HUES6 (cell line): ENCODE results near the gene LSR.
"Not testable (repeated sequence)": the region's sequence is repeated elsewhere in the genome, so short reads cannot be mapped to it uniquely, and the experiment has no call there.

ENCODE experiments used
- H3K27ac ChIP-seq: 2 replicates; pipeline ENCODE4 v1.7.0; 2013; ENCODE audit warnings: low read depth, mild to moderate bottlenecking, low read length, inconsistent platforms
- H3K27me3 ChIP-seq: 2 replicates; pipeline ENCODE4 v1.6.1; 2013; ENCODE audit warnings: low read length; ENCODE audit not compliant: control insufficient read depth, insufficient read depth
- H3K36me3 ChIP-seq: 2 replicates; pipeline ENCODE4 v1.6.1; 2013; ENCODE audit warnings: low read length; ENCODE audit not compliant: control insufficient read depth, insufficient read depth
- H3K4me1 ChIP-seq: 2 replicates; pipeline ENCODE4 v1.6.1; 2013; ENCODE audit warnings: low read length; ENCODE audit not compliant: control insufficient read depth, insufficient read depth
- H3K4me3 ChIP-seq: 2 replicates; pipeline ENCODE4 v1.5.1; 2013; ENCODE audit warnings: low read depth, low read length
- H3K9ac ChIP-seq: one replicate; pipeline ENCODE4 v1.6.1; 2013; ENCODE audit warnings: mild to moderate bottlenecking, low read length
- H3K9me3 ChIP-seq: 2 replicates; pipeline ENCODE4 v1.6.1; 2013; ENCODE audit warnings: low read depth, low read length; ENCODE audit not compliant: control insufficient read depth, insufficient read depth

LSR gene

DNA sequence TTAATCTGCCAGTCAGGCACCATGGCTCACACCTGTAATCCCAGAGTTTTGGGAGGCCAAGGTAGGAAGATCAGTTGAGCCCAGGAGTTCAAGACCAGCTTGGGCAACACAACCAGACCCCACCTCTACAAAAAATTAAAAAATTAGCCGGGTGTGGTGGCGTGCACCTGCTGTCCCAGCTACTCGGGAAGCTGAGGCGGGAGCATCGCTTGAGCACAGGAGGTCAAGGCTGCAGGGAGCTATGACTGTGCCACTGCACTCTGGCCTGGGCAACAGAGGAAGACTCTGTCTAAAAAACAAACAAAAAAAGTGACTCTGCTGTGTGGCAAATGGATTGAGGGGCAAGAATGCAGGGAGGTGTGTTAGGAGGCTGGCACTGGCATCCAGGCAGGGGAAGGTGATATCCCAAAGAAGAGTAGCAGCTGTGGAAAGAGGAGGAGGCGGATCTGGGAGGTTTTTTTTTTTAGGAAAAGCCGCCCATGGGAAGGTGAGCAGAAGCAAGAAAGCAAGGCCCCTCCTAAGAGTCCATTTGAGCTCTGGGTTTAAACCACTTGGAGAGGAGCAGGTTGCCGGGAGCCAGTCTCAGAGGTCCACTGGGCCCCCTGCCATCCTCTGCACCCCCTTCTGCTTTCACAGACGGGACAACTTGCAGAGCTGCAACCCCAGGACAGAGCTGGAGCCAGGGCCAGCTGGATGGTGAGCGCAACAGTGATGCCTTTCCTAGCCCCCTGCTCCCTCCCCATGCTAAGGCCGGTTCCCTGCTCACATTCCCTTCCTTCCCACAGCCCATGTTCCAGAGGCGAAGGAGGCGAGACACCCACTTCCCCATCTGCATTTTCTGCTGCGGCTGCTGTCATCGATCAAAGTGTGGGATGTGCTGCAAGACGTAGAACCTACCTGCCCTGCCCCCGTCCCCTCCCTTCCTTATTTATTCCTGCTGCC is 35.6 kb downstream of the LSR start:
- Histone ChIP-seq H3K4me1 (peaks cover 8% of the 10 kb centered on the region), H3K9ac (no peak overlapping the region), H3K9me3 (no peaks in the 10 kb centered on the region), H3K27ac (no peak overlapping the region), H3K36me3 (0 out of 2 replicates have a peak, but pooled peaks cover 3% of the 10 kb centered on the region), H3K4me3 (peak overlapping the region; percentile 31), H3K27me3 (no peaks in the 10 kb centered on the region; the same call in 1 of the 2 replicates)

DNA sequence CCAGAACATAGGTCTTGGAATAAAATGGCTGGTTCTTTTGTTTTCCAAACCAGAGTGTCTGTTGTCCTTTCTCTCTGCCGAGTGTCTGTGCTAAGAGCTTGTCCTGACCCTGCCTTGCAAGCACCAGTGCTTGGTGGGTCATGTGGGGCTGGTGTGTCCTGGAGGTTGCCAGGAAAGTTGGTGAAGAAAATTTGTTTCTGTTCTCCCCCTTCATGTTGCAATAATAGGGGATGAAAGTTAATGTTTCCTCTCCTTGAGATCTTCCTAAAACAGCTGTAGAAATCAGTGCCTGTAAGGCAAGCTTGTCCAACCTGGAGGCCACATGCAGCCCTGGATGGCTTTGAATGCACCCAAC is 36.3 kb downstream of the LSR start:
- H3K27me3 ChIP-seq: no peaks in the 10 kb centered on the region; the same call in 1 of the 2 replicates
- H3K4me1 ChIP-seq: peaks cover 8% of the 10 kb centered on the region
- H3K9me3 ChIP-seq: no peaks in the 10 kb centered on the region
- H3K27ac ChIP-seq: no peak overlapping the region
- no peak overlapping the region for H3K4me3 ChIP-seq
- no peaks in the 10 kb centered on the region for H3K36me3 ChIP-seq
- no peak overlapping the region for H3K9ac ChIP-seq

DNA sequence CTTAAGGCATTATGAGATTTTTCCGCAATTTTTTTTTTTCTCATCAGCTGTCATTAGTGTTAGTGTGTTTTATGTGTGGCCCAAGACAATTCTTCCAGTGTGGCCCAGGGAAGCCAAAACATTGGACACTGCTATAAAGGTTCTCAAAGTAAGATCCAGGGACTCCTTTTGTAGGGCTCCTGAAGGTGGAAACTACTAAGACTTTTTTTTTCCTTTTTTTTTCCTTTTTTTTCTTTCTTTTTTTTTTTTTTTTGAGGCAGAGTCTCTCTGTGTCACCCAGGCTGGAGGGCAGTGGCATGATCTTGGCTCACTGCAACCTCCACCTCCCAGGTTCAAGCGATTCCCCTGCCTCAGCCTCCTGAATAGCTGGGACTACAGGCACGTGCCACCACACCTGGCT is 36.7 kb downstream of the LSR start:
- H3K27ac ChIP-seq, H3K36me3 ChIP-seq, H3K27me3 ChIP-seq, H3K9me3 ChIP-seq, H3K9ac ChIP-seq, H3K4me3 ChIP-seq: not testable (repeated sequence)
- H3K4me1 ChIP-seq: peaks cover 11% of the 10 kb centered on the region

DNA sequence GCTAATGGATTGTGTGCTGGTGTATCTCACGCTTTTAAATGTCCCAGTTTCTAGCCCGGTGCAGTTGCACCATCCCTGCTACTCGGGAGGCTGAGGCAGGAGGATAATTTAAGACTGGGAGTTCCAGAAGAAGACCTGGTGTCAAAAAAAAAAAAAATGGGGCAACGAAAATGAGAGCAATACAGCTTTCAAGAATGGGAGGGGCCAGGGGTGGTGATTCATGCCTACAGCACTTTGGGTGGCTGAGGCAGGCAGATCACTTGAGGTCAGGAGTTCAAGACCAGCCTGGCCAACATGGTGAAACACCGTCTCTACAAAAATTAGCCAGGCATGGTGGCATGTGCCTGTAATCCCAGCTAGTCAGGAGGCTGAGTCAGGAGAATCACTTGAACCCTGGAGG is 37.3 kb downstream of the LSR start:
- not testable (repeated sequence) for H3K36me3 ChIP-seq, H3K9ac ChIP-seq, H3K27me3 ChIP-seq, H3K27ac ChIP-seq, H3K9me3 ChIP-seq, H3K4me3 ChIP-seq
- peaks cover 14% of the 10 kb centered on the region for H3K4me1 ChIP-seq

DNA sequence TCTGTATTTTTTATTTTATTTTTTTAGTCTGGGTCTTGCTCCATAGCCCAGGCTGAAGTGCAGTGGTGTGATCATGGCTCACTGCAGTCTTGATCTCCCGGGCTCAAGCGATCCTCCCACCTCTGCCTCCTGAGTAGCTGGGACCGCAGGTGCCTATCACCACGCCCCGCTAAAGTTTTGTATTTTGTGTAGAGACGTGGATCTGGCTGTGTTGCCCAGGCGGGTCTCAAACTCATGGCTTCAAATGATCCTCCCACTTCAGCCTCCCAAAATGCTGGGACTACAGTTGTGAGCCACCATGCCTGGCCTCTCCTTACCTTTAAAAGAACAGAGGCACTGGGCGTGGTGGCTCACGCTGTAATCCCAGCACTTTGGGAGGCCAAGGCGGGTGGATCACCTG is 38.9 kb downstream of the LSR start:
- H3K4me3 ChIP-seq: no peak overlapping the region

DNA sequence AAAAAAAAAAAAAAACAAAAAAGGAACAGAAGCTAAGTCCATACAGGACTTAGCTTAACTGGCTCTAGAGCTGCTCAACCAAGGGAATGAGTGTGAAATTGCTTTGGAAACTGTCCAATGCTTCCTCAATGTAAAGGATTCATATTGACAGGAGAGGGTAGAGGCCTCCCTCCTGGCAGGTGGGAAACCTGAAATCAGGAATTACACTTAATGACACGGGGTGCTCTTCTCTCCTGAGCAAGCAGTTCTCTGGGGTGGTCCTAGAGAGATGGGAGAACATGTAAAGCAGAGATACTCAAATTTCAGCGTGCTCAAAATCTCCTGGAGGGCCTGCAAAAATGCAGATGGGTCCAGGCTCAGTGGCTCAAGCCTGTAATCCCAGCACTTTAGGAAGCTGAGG is 39.5 kb downstream of the LSR start:
- Histone ChIP-seq H3K27me3 (no peaks in the 10 kb centered on the region; the same call in 1 of the 2 replicates), H3K36me3 (no peaks in the 10 kb centered on the region), H3K9ac (no peak overlapping the region), H3K4me3 (no peak overlapping the region), H3K4me1 (peaks cover 19% of the 10 kb centered on the region), H3K9me3 (no peaks in the 10 kb centered on the region), H3K27ac (no peak overlapping the region)

More for the DNA sequence above, 38.9 kb downstream of the LSR start:
- Histone ChIP-seq H3K27me3 (no peaks in the 10 kb centered on the region; the same call in 1 of the 2 replicates), H3K4me1 (peaks cover 15% of the 10 kb centered on the region), H3K36me3 (no peaks in the 10 kb centered on the region), H3K27ac (no peak overlapping the region), H3K9ac (no peak overlapping the region), H3K9me3 (no peaks in the 10 kb centered on the region)

DNA sequence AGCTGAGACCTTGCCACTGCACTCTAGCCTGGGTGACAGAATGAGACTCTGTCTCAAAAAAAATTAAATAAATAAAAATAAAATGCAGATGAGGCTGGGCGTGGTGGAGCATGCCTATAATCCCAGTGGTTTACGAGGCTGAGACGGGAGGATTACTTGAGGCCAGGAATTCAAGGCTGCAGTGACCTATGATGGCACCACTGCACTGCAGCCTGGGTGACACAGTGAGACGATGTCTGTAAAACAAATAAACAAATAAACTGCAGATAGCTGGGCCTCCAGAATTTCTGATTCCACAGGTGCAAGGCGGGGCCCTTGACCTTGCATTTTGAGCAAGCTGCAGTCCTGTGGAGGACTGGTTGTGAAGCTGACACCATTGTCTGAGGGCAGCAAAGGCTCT is 40.1 kb downstream of the LSR start:
- H3K9ac ChIP-seq: no peak overlapping the region
- H3K36me3 ChIP-seq: no peaks in the 10 kb centered on the region
- no peaks in the 10 kb centered on the region; the same call in 1 of the 2 replicates for H3K27me3 ChIP-seq
- H3K27ac ChIP-seq: no peak overlapping the region
- no peak overlapping the region for H3K4me3 ChIP-seq
- no peaks in the 10 kb centered on the region for H3K9me3 ChIP-seq
- peaks cover 25% of the 10 kb centered on the region for H3K4me1 ChIP-seq

DNA sequence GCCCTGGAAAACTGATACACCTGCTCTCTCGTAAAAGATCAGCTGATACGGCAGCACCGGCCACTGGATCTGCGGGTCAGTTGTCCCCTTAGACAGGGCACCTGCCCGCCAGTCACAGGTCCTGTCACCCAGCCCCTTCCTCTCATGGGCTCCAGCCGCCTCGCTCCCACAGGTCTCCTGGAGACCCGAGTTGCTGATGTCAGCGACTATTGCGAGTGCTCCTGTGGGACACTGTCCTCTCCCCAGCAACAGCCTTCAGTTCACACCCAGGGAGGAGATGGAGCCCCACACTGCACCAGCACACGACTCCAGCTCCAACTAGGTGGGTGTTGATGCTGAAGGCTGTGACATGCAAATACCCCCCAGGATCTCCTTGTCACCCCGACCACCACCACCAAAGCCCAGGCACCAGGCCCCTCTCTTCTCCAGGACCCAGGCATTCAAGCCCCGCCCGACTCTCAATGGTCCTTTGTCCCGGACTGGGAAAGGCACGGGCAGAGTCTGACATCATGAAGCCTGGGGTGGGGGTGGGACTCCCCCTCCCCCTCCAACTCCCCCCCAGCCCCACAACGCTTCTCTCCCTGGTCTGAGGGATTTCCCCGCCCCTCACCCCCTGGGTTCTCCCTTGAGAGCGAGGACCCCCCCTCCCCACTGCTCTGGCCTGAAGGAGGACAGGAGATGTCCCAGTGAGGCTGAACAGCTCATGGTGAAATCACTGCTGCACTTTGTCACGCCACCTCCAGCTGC is 41.8 kb downstream of the LSR start:
- no peak overlapping the region for H3K9ac ChIP-seq
- H3K36me3 ChIP-seq: no peaks in the 10 kb centered on the region
- no peak overlapping the region for H3K27ac ChIP-seq
- H3K4me3 ChIP-seq: no peak overlapping the region
- H3K4me1 ChIP-seq: peaks cover 21% of the 10 kb centered on the region
- H3K27me3 ChIP-seq: no peaks in the 10 kb centered on the region; the same call in 1 of the 2 replicates
- no peaks in the 10 kb centered on the region for H3K9me3 ChIP-seq

DNA sequence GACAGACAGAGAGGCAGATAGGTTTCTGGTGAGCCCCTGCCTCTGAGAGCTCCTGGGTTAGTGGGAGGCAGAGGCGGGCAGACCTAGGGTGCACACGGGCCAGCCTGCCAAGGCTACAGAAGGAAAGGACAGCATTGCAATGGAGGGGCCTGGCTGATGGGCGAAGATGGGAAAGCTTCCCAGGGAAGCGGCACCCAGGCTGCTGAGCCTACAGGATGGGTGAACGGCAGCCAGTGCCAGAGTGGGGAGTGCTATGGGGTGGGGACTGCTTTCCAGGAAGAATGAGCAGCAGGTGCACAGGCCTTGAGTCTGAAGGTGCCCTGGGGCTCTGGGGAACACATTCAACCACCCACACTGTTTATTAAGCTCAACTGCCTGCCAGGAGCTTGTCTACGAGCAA is 42.5 kb downstream of the LSR start:
- Histone ChIP-seq H3K27me3 (no peaks in the 10 kb centered on the region; the same call in 1 of the 2 replicates), H3K4me3 (no peak overlapping the region), H3K9me3 (no peaks in the 10 kb centered on the region), H3K4me1 (peaks cover 24% of the 10 kb centered on the region), H3K36me3 (no peaks in the 10 kb centered on the region), H3K27ac (no peak overlapping the region), H3K9ac (no peak overlapping the region)

DNA sequence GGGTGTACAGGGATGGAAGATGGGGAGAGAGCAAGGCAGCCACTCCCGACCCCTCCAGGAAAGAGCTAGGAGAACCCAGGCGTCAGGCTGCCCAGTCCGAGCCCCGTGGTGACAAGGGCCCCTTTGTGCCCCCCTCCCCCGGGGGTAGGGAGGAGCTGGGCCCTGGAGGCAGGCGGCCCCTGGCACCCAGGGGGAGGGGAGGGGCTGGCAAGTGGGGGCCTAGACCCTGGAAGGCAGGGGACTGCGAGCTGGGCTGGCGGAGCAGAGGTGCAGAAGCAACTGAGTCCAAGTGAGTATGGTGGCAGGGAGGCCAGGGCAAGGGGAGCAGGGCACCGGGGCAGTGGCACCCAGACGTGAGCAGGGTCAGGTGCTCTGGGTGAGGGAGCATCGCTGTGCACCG is 43.1 kb downstream of the LSR start, which contains the start of gene MAG:
Gene MAG, plus strand, starts transcription at position 246 of the 400 bp plus-strand sequence. CDS start 3,248 bp downstream, outside the sequence.
- Histone ChIP-seq H3K36me3 (no peaks in the 10 kb centered on the region), H3K9ac (no peak within 1 kb of the TSS), H3K4me1 (peaks cover 24% of the 10 kb centered on the region), H3K27ac (no peak within 1 kb of the TSS), H3K27me3 (no peaks in the 10 kb centered on the region; the same call in 1 of the 2 replicates), H3K9me3 (no peaks in the 10 kb centered on the region), H3K4me3 (no peak within 1 kb of the TSS)
